Stimulated activated CD4-positive, alpha-beta T cell treated with anti-CD3 and anti-CD28 coated beads, Interleukin-4, amount 100 ng/mL, for 24 hours (primary cell): ENCODE data around the gene ZMYM1.
"Not testable (repeated sequence)": the region's sequence is repeated elsewhere in the genome, so short reads cannot be mapped to it uniquely, and the experiment has no call there.

Experiments
- DNase-seq: peaks from one replicate; pipeline ENCODE4 v3.0.0-alpha.2; 2020

ZMYM1 gene

DNA sequence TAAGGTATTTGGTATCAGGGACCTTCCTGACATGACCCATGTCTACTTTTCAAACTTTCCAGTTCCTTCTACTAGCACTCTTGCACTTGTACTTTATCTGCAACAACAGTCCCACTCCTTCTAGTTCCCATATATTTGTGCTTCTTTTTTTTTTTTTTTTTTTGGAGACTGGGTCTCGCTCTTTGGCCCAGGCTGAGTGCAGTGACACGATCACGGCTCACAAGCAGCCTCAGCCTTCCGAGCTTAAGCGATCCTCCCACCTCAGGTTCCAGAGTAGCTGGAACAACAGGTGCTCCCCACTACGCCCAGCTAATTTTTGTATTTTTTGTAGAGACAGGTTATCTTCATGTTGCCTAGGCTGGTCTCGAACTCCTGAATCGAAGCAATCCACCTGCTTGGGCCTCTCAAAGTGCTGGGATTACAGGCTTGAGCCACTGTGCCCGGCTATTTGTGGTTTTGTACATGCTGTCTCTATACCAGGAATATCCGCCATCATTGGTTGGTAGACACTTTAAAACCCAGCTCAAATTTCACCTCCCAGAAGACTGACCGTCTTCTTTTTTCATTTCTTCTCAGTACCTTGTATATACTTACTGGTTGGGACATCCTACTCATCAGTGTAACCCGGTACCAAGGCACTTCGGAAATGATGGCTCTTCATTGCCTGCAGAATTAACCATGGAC is 1.1 kb downstream of the ZMYM1 start:
- DNase-seq: no peak

- DNase-seq: no peak
Measured at GRCh38 chr1:35085421-35085820, 6.2 kb downstream of the ZMYM1 start.

DNA sequence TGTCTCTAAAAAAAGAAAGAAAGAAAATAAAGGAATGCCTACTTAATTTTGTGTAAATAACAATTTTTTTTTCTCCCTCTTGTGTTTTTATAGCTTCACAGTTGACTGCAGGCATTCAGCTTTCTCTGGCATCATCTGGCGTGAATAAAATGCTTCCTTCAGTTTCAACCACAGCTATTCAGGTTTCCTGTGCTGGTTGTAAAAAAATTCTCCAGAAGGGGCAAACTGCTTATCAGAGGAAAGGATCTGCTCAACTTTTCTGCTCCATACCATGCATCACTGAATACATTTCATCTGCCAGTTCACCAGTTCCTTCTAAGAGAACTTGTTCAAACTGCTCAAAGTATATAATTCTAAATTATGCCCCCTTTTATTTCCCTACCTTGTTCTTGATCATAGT is 18.0 kb downstream of the ZMYM1 start:
- no peak for DNase-seq

- no peak for DNase-seq
Measured at GRCh38 chr1:35111106-35111505, 31.9 kb downstream of the ZMYM1 start.

GRCh38 chr1:35112668-35113067 is 33.5 kb downstream of the ZMYM1 start:
- DNase-seq: no peak

DNA sequence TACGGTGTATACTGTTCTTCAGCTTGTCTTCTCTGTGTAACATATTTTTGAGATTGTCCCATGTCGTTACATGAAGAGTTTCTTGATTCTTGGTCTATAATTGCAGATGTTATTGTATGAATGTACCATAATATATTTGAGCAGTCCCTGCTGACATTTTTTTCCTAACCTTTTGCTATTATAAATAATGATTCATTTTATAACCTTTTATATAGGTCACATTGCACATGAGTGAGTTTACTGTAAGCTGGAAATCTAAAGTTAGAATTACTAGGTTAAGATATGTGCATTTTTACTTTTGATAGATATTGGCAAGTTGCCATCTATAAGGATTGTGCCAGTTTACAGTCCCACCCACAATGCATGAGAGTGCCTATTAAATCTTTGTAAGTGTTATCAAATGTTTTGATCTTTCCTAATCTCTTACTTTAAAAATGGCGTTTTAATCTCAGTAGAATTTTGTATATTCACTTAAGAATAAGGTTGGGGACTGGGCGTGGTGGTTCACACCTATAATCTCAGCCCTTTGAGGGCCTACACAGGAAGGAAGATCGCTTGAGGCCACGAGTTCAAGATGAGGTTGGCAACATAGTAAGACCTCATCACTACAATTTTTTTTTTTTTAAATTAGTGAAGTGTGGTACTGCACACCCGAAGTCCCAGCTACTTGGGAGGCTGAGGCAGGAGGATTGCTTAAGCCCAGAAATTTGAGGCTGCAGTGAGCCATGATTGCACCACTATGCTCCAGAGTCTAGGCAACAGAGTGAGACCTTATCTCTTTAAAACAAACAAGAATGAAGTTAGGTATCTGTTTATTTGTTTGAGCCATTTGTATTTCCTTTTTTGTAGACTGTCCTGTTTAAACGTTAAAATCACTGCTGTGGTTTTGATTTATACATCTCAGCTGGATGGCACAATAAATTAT is 36.5 kb downstream of the ZMYM1 start:
- no peak for DNase-seq

GRCh38 chr1:35120458-35121133 is 41.4 kb downstream of the ZMYM1 start:
- no peak for DNase-seq

DNA sequence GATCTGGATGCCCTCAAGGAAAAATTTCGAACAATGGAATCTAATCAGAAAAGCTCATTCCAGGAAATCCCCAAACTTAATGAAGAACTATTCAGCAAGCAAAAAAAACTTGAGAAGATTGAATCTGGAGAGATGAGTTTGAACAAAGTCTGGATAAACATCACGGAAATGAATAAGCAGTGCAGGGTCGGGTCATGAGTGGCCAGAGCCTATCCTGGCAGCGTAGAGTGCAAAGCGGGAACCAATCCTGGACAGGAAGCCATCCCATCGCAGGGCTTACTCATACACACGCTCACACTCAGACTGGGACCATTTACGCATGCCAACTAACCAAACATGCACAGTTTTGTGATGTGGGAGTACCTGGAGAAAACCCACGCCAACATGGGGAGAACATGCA is 43.1 kb downstream of the ZMYM1 start:
- no peak for DNase-seq

GRCh38 chr1:35126546-35126945 is 47.4 kb downstream of the ZMYM1 start:
- DNase-seq: no peak

- no peak for DNase-seq
Measured at GRCh38 chr1:35129080-35129479, 49.9 kb downstream of the ZMYM1 start.

DNA sequence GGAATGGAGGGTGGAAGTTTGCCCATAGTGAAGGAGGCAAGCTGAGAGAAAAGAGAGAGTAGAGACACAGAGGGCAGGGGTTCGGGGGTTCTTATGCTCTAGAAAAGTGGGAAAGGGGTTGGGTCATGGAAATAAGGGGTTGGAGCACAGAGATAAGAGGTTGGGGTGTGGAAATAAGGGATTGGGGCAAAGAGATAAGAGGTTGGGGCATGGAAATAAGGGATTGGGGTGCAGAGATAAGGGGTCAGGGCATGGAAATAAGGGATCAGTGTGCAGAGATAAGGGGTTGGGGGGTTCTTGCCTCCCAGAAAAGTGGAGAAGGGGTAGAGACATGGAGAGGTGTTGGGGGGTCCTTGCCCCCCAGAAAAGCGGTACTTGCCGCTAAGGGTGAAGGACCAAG is 57.6 kb downstream of the ZMYM1 start:
- DNase-seq: no peak

- DNase-seq: not testable (repeated sequence)
Measured at GRCh38 chr1:35137590-35137989, 58.4 kb downstream of the ZMYM1 start.

- not testable (repeated sequence) for DNase-seq
Measured at GRCh38 chr1:35142294-35142693, 63.1 kb downstream of the ZMYM1 start.

DNA sequence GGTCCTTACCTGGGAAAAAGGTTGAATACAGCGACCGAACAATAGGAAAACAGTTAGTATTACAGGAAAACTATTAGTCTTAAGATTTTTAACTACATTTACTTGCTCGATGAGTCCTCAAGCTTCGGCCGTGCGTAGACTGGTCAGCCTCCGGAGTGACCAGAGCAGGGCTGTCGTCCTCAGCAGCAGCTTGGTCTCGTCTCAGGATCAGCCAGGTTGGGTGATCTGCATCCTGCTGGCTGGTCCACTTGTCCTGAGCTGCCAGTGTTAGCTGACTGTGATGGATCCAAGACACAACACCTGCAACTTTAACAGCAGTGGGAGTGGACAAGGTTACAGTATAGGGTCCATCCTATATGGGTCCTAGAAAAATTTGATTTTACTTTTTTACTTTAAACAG is 63.5 kb downstream of the ZMYM1 start:
- not testable (repeated sequence) for DNase-seq

DNA sequence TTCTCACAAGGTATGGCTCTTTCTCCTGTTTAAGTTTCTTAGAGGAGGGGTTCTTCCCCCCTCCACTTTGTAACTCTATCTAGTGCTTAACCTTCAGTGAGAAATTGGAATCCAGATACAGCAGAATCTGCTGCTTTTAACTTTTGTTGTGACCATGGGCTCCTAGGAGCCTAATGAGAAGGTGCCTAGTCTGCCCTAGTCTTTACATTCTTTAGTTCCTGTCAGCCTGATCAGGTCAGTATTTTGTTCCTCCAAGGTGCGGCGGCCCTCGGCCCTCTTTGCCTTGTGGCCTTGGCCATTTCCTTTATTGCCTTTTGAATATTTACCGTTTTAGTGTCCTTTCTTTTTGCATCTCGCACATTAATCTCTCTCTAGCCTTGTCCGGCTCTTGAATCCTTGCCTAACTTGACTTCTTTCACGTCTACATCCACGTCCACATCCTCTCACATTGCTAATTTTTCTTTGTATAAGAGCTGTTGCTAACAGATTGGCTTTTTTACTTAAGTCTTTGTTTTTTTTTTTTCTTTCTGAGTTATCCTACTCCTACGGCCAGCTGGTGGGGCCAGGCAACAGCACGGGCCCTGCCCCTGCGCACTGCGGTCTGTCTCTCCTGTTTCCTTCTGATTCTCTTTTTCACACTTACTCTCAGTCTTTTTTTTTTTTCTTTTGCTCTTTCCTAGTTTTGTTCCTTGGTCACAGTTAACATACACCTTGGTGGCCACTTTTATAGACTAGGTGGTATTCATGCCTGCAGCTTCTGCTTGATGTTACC is 64.7 kb downstream of the ZMYM1 start:
- DNase-seq: no peak

- DNase-seq: not testable (repeated sequence)
Measured at GRCh38 chr1:35145892-35146549, 66.8 kb downstream of the ZMYM1 start.

DNA sequence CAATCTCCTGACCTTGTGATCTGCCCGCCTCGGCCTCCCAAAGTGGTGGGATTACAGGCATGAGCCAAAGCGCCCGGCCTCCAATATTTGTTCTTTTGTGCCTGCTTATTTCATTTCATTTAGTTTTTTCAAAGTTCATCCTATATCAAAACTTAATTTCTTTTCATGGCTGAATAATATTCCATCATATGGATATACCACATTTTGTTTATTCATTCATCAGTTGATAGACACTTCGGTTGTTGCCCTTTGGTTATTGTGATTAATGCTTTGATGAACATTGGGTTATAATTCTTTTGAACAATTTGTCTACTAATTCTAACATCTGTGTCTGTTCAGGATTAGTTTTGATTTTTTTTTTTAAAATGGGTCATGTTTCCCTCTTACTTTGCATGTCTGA is 72.0 kb downstream of the ZMYM1 start:
- DNase-seq: no peak

DNA sequence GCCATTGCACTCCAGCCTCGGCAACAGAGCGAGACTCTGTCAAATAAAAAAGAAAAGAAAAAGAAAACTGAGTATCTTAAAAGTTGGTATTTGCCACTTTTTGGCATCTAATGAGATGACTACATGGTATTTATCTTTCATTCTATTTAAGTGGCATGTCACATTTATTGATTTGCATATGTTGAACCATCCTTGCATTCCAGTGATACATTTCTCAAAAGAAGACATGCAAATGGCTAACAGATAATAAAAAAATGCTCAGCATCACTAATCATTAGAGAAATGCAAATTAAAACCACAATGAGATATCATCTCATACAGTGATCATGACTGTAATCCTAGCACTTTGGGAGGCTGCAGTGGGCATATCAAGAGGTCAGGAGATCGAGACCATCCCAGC is 85.7 kb downstream of the ZMYM1 start:
- DNase-seq: no peak
